ENCODE results near the gene SLC7A5. TPM values are rescaled to one million over a fixed set of nuclear protein-coding genes. Genes with fewer than 3 reads are reported as not detected.

SLC7A5 gene
- total and polyA plus RNA-seq, 2 of the 13 experiments (the other 11 are each of a cell fraction or from before 2014, with no cell fraction given), result 79.6 to 155 TPM

DNA sequence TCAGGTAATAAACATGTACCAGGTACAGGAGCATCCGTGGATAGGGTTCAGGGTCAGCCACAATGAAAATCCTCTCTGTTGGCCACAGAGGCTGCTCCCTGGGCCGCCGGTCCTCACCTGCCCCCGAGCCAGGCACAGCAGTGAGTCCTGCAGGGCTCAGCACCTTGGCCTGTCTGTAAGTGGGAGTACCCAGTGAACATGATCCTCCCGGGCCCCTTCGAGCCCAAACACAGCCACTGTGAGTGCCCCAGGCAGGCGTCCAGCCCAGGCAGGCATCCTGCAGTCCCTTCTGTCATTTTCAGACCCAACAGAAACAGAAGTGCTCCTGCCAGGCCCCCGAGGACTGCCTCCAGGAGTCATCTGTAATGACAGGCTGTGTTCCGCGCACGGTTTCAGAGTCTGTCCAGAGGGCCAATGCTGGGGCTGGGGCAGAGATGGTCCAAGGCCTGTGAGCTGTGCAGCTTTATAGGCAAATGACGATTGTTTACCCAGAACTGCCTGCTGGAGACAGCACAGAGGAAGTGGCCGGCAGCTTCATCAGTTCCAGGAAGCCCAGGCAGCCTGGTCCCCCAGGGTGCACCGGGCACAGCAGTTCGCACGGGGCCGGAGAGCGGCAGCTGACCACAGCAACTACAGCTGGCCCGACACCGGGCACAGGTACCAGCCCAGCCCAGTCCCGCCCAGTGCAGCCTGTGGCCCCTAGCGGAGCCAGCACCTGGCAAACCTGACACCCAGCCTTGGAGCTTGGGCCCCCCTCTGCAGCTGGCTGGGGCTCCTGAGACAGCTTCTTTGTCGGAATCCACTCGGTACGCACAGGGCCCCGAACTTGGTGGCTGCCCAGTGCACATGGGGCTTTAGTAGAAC, 13.2 kb downstream of the SLC7A5 start (continued):
- TF ChIP-seq, protein P1, sequence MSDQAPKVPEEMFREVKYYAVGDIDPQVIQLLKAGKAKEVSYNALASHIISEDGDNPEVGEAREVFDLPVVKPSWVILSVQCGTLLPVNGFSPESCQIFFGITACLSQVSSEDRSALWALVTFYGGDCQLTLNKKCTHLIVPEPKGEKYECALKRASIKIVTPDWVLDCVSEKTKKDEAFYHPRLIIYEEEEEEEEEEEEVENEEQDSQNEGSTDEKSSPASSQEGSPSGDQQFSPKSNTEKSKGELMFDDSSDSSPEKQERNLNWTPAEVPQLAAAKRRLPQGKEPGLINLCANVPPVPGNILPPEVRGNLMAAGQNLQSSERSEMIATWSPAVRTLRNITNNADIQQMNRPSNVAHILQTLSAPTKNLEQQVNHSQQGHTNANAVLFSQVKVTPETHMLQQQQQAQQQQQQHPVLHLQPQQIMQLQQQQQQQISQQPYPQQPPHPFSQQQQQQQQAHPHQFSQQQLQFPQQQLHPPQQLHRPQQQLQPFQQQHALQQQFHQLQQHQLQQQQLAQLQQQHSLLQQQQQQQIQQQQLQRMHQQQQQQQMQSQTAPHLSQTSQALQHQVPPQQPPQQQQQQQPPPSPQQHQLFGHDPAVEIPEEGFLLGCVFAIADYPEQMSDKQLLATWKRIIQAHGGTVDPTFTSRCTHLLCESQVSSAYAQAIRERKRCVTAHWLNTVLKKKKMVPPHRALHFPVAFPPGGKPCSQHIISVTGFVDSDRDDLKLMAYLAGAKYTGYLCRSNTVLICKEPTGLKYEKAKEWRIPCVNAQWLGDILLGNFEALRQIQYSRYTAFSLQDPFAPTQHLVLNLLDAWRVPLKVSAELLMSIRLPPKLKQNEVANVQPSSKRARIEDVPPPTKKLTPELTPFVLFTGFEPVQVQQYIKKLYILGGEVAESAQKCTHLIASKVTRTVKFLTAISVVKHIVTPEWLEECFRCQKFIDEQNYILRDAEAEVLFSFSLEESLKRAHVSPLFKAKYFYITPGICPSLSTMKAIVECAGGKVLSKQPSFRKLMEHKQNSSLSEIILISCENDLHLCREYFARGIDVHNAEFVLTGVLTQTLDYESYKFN (CRISPR knock-in tag; conservative IDR thresholded peaks at IDR 0.05), result peak; percentile 69
- TF ChIP-seq ZBTB7B (CRISPR knock-in tag; IDR thresholded peaks at IDR 0.05) (peak; percentile 45; the same call in 1 of the 2 replicates), SALL2 (CRISPR knock-in tag; IDR thresholded peaks at IDR 0.05) (no peak; the same call in 1 of the 2 replicates), KDM5A (IDR thresholded peaks at IDR 0.05; ENCODE audit: borderline replicate concordance, low read length) (no peak), NFIC (IDR thresholded peaks at IDR 0.05; ENCODE audit: low read length) (no peak), ZNF792 (CRISPR knock-in tag; IDR thresholded peaks at IDR 0.05) (no peak), HES4 (CRISPR knock-in tag; IDR thresholded peaks at IDR 0.05; ENCODE audit: borderline replicate concordance) (no peak), ZNF558 (CRISPR knock-in tag; IDR thresholded peaks at IDR 0.05; ENCODE audit: borderline replicate concordance) (no peak; the same call in 1 of the 2 replicates), REL (CRISPR knock-in tag; conservative IDR thresholded peaks at IDR 0.05) (no peak), SSRP1 (CRISPR knock-in tag; IDR thresholded peaks at IDR 0.05) (0 out of 2 replicates have a peak, but pooled peaks have one; percentile 10), ZNF512 (CRISPR knock-in tag; IDR thresholded peaks at IDR 0.05) (0 out of 2 replicates have a peak, but pooled peaks have one; percentile 5), HCFC1 (IDR thresholded peaks at IDR 0.05; ENCODE audit: low read depth, low read length) (no peak)
- TF ChIP-seq, protein P2, sequence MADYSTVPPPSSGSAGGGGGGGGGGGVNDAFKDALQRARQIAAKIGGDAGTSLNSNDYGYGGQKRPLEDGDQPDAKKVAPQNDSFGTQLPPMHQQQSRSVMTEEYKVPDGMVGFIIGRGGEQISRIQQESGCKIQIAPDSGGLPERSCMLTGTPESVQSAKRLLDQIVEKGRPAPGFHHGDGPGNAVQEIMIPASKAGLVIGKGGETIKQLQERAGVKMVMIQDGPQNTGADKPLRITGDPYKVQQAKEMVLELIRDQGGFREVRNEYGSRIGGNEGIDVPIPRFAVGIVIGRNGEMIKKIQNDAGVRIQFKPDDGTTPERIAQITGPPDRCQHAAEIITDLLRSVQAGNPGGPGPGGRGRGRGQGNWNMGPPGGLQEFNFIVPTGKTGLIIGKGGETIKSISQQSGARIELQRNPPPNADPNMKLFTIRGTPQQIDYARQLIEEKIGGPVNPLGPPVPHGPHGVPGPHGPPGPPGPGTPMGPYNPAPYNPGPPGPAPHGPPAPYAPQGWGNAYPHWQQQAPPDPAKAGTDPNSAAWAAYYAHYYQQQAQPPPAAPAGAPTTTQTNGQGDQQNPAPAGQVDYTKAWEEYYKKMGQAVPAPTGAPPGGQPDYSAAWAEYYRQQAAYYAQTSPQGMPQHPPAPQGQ (CRISPR knock-in tag; IDR thresholded peaks at IDR 0.05; ENCODE audit: borderline replicate concordance), result no peak; the same call in 1 of the 2 replicates
- TF ChIP-seq, protein P3, sequence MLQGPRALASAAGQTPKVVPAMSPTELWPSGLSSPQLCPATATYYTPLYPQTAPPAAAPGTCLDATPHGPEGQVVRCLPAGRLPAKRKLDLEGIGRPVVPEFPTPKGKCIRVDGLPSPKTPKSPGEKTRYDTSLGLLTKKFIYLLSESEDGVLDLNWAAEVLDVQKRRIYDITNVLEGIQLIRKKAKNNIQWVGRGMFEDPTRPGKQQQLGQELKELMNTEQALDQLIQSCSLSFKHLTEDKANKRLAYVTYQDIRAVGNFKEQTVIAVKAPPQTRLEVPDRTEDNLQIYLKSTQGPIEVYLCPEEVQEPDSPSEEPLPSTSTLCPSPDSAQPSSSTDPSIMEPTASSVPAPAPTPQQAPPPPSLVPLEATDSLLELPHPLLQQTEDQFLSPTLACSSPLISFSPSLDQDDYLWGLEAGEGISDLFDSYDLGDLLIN (CRISPR knock-in tag; IDR thresholded peaks at IDR 0.05; ENCODE audit: borderline replicate concordance), result no peak
- TF ChIP-seq, protein P4, sequence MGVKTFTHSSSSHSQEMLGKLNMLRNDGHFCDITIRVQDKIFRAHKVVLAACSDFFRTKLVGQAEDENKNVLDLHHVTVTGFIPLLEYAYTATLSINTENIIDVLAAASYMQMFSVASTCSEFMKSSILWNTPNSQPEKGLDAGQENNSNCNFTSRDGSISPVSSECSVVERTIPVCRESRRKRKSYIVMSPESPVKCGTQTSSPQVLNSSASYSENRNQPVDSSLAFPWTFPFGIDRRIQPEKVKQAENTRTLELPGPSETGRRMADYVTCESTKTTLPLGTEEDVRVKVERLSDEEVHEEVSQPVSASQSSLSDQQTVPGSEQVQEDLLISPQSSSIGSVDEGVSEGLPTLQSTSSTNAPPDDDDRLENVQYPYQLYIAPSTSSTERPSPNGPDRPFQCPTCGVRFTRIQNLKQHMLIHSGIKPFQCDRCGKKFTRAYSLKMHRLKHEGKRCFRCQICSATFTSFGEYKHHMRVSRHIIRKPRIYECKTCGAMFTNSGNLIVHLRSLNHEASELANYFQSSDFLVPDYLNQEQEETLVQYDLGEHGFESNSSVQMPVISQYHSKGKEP (CRISPR knock-in tag; IDR thresholded peaks at IDR 0.05), result no peak
